Measurements from ENCODE around the gene CYB5D1.
A peak's percentile ranks its signal among the peaks of the same experiment; 100 is the strongest.
"Not testable (repeated sequence)": the region's sequence is repeated elsewhere in the genome, so short reads cannot be mapped to it uniquely, and the experiment has no call there.

Gene CYB5D1, protein sequence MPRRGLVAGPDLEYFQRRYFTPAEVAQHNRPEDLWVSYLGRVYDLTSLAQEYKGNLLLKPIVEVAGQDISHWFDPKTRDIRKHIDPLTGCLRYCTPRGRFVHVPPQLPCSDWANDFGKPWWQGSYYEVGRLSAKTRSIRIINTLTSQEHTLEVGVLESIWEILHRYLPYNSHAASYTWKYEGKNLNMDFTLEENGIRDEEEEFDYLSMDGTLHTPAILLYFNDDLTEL

DNA sequence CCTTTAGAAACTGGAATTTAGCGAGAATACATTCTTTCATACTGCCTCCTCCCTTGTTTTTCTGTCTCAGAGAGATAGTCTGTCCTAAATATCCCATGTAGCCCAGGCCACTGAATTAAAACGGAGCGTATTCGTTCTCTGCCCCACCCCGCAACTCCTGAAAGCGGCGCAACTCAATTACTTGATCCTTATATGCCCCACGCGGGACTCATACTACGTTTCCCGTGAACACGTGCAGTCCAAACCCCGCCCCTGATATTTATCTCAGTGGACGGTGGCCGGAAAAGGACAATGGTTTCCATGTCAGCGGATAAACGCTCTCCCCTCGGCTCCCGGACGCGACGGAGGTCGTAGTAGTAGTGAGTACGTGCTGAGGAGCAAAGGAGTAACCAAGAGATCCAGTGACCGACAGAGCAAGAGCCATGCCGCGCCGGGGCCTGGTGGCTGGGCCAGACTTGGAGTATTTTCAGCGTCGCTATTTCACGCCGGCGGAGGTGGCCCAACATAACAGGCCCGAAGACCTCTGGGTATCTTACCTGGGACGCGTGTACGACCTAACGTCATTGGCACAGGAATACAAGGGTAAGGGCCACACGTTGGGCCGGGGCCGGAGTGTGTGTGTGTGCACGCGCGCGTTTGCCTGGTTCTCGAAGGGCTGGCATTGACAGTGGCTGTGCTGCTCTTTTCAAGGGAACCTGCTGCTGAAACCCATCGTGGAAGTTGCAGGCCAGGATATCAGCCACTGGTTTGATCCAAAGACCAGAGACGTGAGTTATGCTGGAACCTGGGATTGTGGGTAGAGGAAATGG lies at the start of gene CYB5D1:
Gene CYB5D1, plus strand, starts transcription at position 291 of the 809 bp plus-strand sequence. Its CDS starts 132 bp downstream, at position 423.
- peak; percentile 64 to 77 (median 70) for DNase-seq

DNA sequence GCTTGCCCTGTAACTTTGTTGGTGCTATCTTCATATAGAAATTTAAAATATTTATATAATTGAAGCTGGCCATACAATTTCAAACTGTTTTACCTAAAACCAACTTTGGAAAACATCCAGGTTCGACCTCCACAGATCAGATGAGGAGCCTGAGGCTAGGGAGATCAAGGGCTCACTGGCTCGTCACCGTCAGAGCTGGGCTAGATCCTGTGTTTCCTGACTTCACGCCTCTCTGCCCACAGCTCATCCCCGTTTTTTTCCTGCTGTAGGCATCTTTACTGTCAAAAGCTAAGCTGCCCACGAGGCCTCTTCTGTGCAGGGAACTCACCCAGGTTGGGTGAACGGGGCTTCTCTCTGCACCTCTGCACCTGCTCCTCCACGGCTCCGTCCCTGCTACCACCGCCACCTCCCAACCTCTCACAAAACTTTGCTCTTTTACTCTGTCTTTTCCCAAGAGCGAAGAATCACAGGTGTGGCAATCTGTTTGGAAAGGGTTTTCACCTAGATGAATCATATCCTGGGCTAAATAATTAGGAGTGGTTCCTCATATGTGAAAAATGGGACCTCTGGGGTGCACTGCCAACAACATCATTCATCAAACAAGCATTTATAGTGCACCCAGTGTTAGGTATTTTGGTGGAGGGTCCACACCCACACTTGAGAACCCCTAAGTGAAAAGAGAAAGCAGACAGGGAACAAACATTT lies 48.6 kb upstream of the CYB5D1 start:
- no peak for DNase-seq

DNA sequence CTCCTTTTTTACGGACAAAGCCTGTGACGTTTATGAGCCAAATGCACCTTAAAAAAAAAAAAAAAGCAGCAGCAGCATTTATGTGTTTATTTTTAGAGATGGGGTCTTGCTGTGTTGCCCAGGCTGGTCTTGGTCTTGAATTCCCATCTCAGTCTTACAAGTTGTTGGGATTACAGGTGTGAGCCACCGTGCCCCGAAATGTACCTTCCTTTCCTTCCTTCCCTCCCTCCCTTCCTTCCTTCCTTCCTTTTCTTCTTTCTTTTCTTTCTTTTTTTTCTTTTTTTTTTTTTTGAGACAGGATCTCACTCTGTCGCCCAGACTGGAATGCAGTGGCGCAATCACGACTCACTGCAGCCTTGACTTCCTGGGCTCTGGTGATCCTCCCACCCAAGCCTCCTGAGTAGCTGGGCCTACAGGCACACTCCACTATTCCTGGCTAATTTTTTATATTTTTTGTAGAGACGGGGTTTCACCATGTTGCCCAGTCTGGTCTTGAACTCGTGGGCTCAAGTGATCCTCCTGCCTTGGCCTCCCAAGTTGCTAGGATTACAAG lies 47.9 kb upstream of the CYB5D1 start:
- not testable (repeated sequence) for DNase-seq

DNA sequence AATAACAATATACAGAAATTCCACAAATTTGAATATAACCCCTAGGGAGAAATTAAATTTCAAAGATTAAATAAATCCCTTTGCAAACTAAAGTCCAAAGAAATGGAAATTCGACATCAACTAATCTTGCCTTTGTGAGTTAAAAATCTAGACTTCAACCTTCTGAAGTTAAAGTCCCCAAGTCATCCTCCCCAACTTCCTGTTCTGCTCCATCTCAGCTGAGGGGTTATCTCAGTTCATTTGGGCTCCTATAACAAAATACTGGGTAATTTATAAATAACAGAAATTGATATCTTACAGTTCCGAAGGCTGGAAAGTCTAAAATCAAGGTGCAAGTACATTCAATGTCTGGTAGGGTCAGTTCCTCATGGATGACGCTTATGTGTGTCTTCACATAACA lies 46.6 kb upstream of the CYB5D1 start:
- DNase-seq = no peak

DNA sequence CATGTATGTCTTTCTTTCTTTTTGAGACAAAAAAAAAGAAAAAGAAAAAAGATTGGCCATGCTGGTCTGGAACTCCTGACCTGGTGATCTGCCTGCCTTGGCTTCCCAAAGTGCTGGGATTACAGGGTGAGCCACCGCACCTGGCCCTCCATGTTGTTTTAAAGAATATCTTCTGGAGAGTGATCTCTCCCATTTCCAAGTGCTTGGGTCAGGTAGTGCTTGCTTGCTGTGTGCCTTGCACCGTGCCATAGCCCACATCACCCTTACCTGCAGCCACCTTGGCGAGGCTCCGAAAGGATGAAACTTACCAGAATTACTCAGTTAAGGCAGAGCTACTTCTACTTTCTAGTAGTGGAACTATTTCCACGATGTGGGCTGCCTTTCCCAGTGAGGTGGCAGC lies 42.8 kb upstream of the CYB5D1 start:
- no peak for DNase-seq

DNA sequence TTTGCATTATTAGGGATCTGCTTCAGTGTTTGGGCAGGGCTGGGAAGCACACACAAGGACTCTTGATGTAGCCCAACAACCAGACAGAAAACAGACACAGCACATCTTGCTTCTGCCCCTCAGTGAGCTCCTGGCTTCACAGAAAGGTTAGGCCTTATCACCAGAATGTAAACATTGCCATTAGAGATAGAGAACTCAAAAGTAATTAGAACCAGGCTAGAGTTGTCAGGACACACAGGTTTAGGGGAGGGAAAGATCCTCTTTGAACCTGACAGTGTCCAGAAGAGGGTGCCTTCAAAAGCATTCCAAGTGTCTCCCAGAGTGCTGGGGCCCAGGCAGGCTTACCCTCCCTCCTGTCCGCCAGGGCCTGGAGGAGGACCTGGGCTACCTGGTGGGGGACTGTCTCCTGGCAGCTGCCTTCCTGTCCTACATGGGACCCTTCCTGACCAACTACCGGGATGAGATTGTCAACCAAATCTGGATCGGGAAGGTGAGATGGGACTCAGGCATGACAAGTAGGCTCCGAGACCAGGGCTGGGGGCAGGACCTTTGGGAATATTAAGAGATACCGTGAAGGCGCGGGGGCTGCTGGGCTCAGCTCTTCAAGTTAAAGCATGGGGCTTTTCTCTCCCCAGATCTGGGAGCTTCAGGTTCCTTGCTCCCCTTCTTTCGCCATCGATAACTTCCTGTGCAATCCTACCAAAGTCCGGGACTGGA lies 40.7 kb upstream of the CYB5D1 start:
- DNase-seq = no peak

DNA sequence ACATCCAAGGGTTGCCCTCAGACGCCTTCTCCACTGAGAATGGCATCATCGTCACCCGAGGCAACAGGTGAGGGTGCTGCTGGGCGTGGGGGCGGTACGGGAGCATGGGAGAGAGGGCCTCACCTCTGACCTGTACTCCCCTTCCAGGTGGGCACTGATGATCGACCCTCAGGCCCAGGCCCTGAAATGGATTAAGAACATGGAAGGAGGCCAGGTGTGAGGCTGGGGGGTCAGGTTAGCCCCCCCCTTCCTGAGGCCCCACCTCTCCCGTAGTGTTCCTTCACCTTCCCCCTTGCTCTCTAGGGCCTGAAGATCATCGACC lies 40.2 kb upstream of the CYB5D1 start:
- no peak for DNase-seq

DNA sequence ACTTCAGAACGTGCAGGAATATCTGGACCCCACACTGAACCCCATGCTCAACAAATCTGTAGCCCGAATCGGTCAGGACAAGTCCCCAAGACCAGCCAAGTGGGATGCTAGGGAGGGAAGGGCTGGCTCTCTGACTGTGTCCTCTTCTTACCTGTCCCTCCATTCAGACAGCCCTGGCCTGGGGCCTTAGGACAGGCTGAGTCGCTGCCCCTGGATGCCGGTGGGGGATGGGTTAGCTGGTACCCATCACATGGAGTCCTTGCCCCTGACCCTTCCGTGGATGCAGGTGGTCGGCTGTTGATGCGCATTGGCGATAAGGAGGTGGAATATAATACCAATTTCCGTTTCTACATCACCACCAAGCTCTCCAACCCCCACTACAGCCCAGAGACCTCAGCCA lies 39.8 kb upstream of the CYB5D1 start:
- no peak for DNase-seq

DNA sequence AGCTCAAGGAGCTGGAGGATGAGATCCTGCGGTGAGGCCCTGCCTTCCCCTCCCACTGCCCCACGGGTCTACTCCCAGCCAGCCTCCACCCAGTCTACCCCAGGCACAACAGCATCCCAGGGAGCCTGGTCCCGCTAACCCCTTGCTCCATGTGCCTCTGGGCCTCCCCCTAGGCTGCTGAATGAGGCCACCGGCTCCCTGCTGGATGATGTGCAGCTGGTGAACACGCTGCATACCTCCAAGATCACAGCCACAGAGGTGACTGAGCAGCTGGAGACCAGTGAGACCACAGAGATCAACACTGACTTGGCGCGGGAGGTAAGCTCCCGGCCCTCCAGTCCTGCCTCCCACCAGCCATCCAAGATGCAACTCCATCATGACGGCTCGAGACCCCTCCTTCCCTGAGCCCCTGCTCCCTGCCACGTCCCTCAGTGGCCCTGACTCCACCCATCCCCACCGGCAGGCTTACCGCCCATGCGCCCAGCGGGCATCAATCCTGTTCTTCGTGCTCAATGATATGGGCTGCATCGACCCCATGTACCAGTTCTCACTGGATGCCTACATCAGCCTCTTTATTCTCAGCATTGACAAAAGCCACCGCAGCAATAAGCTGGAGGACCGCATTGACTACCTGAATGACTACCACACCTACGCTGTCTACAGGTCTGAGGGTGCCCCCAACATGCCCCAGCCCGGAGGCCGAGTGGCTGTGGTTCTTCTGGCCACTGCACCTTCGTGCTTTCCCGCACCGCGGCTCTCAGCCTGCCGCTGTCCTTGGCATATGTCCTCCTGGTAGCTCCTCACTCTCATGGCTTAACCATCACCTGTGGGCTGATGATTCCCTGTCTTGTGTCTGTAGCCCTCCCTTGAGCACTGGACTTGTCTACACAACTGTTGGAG lies 38.8 kb upstream of the CYB5D1 start:
- no peak for DNase-seq

DNA sequence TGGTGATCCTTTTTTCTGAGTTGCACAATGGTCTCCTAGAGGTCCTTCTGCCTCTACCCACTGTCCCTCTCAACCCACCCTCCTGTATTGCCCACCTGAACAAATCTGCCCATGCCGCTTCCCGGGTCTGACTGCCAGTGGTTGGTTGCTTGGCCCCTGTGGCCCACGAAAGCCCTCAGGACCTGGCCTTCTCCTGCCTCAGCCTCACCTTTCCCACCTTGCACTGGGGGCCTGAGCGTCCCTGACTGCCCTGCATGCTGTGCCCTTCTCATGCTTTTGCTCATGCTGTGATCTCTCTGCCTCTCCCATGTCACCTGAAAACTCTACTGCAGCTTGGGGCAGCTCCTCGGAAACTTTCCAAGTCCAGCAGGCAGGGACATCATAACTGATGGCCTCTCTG lies 37.6 kb upstream of the CYB5D1 start:
- no peak for DNase-seq

DNA sequence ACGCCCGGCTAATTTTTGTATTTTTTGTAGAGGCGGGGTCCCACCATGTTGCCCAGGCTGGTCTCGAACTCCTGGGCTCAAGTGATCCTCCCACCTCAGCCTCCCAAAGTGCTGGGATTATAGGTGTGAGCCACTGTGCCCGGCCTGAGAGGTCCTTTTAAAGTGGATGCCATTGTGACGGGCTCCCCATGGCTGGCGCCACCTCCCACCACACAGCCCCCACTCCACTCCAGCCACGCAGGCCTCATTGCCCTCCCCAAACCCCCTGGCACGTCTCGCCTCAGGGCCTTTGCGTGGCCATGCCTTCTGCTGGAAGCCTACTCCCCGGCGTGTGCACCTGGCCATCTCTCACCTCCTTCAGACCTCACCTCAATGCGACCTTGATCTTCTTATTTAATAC lies 35.7 kb upstream of the CYB5D1 start:
- DNase-seq = no peak

DNA sequence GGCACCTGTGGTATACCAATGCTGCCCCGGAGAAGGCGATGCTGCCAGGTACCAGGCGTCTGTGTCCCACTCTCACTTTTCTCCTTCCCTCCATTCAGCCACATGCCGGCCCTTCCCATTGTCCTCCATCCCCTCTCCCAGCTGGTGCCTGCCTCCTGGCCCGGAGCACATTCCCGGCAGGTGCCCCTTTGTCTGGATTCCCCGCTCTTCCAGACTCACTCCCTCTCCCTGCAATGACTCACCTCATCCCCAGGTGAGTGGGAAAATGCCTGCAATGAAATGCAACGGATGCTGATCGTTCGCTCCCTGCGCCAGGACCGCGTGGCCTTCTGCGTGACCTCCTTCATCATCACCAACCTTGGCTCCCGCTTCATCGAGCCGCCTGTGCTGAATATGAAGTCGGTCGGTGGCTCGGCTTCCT lies 34.2 kb upstream of the CYB5D1 start:
- no peak for DNase-seq

DNA sequence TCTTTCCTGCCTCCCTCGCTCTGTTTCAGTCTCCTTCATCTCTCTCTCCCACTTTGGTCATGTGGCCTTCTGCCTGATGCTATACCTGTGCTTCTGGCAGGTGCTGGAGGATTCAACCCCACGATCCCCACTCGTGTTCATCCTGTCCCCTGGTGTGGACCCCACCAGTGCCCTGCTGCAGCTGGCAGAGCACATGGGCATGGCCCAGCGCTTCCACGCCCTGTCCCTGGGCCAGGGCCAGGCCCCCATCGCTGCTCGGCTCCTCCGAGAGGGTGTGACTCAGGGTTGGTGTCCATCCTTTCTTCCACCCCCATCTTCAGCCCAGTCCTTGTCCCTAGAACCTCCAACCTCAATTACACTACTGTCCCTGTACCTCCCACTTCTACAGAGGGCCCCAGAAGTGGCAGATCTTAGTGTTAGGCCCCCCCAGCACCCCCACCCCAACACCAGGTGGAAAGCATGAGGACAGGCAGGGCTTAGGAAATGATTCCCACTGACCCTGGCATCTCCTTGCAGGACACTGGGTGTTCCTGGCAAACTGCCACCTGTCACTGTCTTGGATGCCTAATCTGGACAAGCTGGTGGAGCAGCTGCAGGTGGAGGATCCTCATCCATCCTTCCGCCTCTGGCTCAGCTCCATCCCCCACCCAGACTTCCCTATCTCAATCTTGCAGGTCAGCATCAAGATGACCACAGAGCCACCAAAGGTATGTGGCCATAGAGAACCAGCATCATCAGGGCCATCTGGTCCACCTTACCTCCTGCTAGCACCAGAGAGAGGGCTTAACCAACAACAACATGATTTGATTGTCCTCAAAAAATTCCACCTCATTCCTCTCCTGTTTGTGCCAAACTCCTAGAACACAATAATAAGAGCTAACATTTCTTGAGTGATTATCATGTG lies 33.5 kb upstream of the CYB5D1 start:
- no peak for DNase-seq

DNA sequence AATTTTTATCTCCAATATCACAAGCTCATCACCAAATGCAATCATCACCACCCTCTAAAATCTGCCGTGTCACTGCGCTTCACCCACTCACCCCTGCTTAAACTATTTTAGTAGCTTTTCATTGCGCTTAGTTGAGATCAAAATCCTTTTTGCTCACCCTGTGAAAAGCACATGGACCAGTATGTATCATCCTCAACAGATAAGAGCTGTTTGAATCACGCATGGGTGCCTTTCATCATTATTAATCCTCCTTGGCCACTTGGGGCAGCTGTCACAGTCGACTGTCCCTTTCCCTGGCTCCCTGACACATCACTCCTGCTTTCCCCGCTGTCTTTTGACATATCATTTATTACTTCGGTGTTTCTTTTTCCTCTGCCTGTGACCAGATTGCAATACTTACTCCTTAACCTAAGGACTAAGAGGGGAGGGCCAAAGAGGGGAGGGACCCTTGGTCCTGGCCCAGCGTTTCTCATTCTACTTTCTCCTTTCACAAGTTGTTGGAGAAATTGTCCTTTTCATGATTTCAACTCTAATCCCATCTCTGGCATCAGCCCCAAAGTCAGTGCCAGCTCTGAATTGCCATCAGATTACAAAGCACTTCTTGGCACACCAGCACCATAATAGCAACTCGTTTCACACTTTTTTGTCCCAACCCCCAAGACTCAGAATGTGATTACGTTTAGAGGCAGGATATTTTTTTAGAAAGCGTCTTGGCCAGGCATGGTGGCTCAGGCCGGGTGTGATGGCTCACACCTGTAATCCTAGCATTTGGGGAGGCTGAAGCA lies 32.4 kb upstream of the CYB5D1 start:
- no peak for DNase-seq

DNA sequence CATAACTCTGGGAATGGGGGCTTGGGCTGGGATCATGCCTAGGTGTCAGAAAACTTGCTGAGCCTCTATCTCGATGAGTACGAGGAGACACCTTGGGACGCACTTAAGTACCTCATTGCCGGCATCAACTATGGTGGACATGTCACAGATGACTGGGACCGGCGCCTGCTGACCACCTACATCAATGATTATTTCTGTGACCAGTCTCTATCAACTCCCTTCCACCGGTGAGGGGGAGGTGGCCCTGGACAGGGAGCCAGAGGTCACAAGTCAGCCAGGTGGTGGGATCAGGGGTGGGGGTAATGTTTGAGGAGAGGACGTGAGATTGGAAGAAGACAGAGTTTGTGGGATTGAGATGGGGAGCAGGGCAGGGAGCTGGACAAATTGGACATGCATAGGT lies 27.2 kb upstream of the CYB5D1 start:
- DNase-seq = no peak

DNA sequence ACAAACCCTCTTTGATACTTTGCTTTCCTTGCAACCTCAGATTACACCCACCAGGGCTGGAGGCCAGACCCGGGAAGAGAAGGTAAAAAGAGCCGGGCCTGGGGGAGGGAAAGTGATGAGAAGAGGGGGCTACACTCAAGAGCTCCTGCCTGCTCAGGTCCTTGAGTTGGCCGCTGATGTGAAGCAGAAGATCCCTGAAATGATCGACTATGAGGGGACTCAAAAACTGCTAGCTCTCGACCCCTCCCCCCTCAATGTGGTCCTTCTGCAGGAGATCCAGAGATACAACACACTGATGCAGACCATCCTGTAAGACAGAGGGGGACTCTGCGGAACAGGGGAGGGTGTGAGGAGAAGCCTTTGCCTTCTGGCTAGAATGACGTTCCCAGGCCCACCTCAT lies 26.6 kb upstream of the CYB5D1 start:
- no peak for DNase-seq

DNA sequence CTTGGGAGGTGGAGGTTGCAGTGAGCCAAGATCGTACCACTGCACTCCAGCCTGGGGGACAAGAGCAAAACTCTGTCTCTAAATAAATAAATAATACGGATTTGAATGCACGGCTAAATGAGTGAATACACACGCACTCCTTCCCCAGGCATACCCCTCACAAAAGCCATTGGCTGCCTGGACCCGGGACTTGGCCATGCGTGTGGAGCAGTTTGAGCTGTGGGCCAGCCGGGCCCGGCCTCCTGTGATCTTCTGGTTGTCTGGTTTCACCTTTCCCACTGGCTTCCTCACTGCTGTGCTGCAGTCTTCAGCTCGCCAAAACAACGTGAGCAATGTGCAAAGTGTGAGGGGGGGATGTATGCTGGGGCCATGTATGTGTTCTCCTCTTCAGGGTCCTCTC lies 25.4 kb upstream of the CYB5D1 start:
- DNase-seq = no peak

DNA sequence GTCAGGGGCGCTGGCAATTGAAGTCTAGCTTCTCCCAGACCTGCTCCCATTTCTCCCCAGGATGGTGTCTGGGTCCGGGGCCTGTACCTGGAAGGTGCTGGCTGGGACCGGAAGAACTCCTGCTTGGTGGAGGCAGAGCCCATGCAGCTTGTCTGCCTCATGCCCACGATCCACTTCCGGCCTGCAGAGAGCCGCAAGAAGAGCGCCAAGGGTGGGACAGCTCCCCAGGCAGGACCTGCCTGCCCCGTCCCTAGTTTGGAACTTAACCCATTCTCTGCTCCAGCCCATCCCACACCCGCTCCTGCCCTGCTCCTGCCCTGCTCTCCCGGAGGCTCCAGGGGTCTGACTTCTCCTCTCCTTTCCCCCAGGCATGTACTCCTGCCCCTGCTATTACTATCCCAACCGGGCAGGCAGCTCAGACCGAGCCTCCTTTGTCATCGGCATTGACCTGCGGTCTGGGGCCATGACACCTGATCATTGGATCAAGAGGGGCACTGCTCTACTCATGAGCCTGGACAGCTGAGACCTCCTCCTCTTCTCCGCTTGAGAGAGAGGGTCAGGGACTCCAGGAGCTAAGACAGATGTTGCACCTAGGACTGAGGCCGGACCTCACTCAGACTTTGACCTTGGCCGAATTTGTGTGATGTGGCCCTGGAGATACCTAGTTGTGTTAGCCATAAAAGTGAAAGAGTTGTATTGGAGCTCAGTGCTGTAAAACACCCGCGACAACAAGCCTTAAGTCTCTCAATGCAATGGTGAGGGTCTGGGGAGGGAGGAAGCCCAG lies 24.6 kb upstream of the CYB5D1 start:
- no peak for DNase-seq
